Transverse colon (tissue), 4 donors: ENCODE results near the gene GSTP1. TPM values are rescaled to one million over a fixed set of nuclear protein-coding genes. Genes with fewer than 3 reads are reported as not detected.

ENCODE experiments used
- DNase-seq: peaks from one replicate; pipeline ENCODE4 v3.0.0-alpha.2; 2019
- H3K27ac ChIP-seq, 4 donors: fragments of 200-600 bp; sonication (generic); 2 replicates each; pipeline ENCODE4 v1.5.1; 2016 to 2018; ENCODE audit warnings: inconsistent platforms in 4 of 4
- H3K27me3 ChIP-seq: fragments of 200-600 bp; sonication (generic); 2 replicates; pipeline ENCODE4 v1.5.1; 2017; ENCODE audit warnings: inconsistent platforms
- H3K36me3 ChIP-seq, 4 donors: fragments of 200-600 bp; sonication (generic); 2 replicates each; pipeline ENCODE4 v1.5.1; 2017 to 2019; ENCODE audit warnings: inconsistent platforms in 4 of 4
- H3K4me1 ChIP-seq, 4 donors: fragments of 200-600 bp; sonication (generic); 2 replicates each; pipeline ENCODE4 v1.5.1; 2017 to 2020; ENCODE audit warnings: inconsistent platforms in 4 of 4
- H3K4me3 ChIP-seq, 4 donors: fragments of 200-600 bp; sonication (generic); 1 replicate in 1 of 4; 2 replicates in 3 of 4; pipeline versions ENCODE4 v1.5.1 to v1.6.1; 2017 to 2019; ENCODE audit warnings: inconsistent platforms in 4 of 4
- H3K9me3 ChIP-seq, 2 donors: fragments of 200-600 bp; sonication (generic); 2 replicates each; pipeline ENCODE4 v1.5.1; 2017 to 2019; ENCODE audit warnings: inconsistent platforms in 2 of 2
- EP300 ChIP-seq: sonication (generic); formaldehyde crosslinking; IDR thresholded peaks from one replicate; pipeline ENCODE4 v1.6.1; 2017; ENCODE audit warnings: antibody characterized with exemption, low read depth
- POLR2A ChIP-seq: fragments of 450-650 bp; IDR thresholded peaks from one replicate; pipeline ENCODE4 v1.6.1; 2016; ENCODE audit warnings: antibody characterized with exemption, mild to moderate bottlenecking, moderate library complexity
- POLR2AphosphoS5 ChIP-seq, 3 donors: sonication (generic); formaldehyde crosslinking; IDR thresholded peaks; one replicate each; pipeline ENCODE4 v1.6.1; 2016; ENCODE audit warnings: antibody characterized with exemption in 3 of 3
- WGBS, 2 donors: methylation state at CpG; one replicate each; pipeline ENCODE4 v1.1.5; 2018; ENCODE audit warnings: low coverage in 1 of 2; 5-methylcytosine and 5-hydroxymethylcytosine counted together
- in situ Hi-C, 4 donors: fragments of 200-750 bp; cut with MboI; loops; one replicate each; pipeline versions ENCODE4 v1.15.0 to v1.15.1; 2017; ENCODE audit warnings: low sequenced_read_pairs in 3 of 4, low pct_ligation_motif_present in 1 of 4, low pct_unique_long_range_greater_than_20kb in 1 of 4
- intact Hi-C: fragments of 100-400 bp; cut with DNase I; formaldehyde crosslinking; loops from one replicate; pipeline ENCODE4 v1.15.1; 2023; ENCODE audit warnings: low total_unique reads
- total RNA-seq, 4 donors: library from RNA; depleted of rRNA; stranded (reverse); fragments of >200 nt; gene quantifications; one replicate each; pipeline ENCODE4 v1.1.0, GENCODE V29; 2016
- TF ChIP-seq, protein P1 (sequence below), 5 experiments: fragments of 200-600 bp in 3 of 5; fragments of 450-650 bp in 2 of 5; sonication (generic) in 3 of 5; IDR thresholded peaks; 1 replicate in 2 of 5; 2 replicates in 3 of 5; pipeline ENCODE4 v1.5.1; 2016 to 2017; ENCODE audit warnings: antibody characterized with exemption in 5 of 5, inconsistent platforms in 3 of 5, mild to moderate bottlenecking in 2 of 5, moderate library complexity in 1 of 5

The GSTP1 gene
- total RNA-seq, 4 donors from 2014 or later = 166 to 578 (median 537) TPM

DNA sequence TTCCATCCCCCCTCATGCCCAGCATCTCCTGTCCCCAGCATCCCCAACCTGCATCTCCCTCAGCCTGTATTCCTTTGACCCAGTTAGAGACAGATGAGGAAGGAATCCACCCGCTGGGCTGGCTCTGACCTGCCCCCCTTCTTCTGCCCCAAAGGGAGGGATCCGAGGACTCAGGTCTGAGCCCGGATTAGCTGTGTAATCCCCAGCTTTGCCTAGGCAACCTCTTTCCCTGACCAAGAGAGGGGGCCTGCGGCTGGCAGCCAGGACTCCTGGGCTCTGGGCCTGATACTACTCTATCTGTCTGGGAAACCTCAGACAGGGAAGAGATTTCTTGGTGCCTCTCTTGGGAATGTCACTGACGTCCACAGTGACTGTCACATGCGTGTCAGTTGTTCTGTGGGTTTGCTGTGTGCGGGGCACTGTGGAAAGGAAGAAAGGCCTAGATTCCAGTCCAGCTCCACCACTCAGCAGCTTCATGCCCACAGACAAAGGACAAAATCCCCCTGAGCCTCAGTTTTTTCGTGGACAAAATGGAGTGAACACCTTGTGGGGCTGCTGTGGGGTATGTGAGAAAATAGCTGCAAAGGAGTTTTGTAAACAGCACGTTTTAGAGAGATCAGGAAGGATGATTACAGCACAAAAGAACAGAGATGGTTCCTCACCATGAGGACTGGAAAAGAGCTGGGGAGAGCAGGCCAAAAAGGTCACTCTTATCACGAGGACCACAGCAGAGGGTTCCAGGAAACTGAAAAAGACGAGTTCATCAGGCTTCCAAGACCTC lies 21.8 kb downstream of the GSTP1 start:
- intact Hi-C loops = no loop called here
- Histone ChIP-seq H3K9me3 (no peaks in the 10 kb centered on the region), H3K4me3 (no peak overlapping the region), H3K4me1 (peaks cover 7 to 20% (median 17%) of the 10 kb centered on the region in 4 donors), H3K36me3 (peaks cover 0 to under 1% (median 0%) of the 10 kb centered on the region in 4 donors), H3K27ac (peak overlapping the region in 1 of 4 donors; percentile 91), H3K27me3 (no peaks in the 10 kb centered on the region)
- TF ChIP-seq, protein P1, sequence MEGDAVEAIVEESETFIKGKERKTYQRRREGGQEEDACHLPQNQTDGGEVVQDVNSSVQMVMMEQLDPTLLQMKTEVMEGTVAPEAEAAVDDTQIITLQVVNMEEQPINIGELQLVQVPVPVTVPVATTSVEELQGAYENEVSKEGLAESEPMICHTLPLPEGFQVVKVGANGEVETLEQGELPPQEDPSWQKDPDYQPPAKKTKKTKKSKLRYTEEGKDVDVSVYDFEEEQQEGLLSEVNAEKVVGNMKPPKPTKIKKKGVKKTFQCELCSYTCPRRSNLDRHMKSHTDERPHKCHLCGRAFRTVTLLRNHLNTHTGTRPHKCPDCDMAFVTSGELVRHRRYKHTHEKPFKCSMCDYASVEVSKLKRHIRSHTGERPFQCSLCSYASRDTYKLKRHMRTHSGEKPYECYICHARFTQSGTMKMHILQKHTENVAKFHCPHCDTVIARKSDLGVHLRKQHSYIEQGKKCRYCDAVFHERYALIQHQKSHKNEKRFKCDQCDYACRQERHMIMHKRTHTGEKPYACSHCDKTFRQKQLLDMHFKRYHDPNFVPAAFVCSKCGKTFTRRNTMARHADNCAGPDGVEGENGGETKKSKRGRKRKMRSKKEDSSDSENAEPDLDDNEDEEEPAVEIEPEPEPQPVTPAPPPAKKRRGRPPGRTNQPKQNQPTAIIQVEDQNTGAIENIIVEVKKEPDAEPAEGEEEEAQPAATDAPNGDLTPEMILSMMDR (IDR thresholded peaks at IDR 0.05) = no peak
- TF ChIP-seq POLR2AphosphoS5 (IDR thresholded peaks at IDR 0.05) (no peak), EP300 (no peak), POLR2A (no peak)
- in situ Hi-C loops = no loop called here
- WGBS, 2 donors = 72 to 78% methylated on average over 8 to 11 of the region's 11 CpGs
- no peak for DNase-seq

DNA sequence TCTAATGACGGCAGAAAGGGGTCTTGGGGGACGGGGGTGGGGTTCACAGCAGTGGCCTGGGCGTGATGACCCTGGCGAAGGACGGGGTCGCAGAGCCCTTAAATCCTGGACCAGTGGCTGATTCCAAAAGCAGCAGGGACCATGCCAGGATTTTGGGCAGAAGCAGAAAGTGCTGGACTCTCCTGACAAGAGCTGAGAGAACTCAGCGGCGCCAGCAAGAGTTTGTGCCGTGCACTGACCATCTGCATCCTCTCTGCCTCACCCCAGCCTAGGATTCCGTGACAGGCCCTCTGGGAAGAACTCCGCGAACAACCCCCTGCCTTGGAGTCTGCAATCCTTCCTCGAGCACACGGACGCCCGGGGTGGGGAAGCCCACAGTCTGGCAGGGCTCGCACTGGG lies 22.5 kb downstream of the GSTP1 start:
- 36 to 68% methylated on average over 5 to 17 of the region's 17 CpGs for WGBS, 2 donors

DNA sequence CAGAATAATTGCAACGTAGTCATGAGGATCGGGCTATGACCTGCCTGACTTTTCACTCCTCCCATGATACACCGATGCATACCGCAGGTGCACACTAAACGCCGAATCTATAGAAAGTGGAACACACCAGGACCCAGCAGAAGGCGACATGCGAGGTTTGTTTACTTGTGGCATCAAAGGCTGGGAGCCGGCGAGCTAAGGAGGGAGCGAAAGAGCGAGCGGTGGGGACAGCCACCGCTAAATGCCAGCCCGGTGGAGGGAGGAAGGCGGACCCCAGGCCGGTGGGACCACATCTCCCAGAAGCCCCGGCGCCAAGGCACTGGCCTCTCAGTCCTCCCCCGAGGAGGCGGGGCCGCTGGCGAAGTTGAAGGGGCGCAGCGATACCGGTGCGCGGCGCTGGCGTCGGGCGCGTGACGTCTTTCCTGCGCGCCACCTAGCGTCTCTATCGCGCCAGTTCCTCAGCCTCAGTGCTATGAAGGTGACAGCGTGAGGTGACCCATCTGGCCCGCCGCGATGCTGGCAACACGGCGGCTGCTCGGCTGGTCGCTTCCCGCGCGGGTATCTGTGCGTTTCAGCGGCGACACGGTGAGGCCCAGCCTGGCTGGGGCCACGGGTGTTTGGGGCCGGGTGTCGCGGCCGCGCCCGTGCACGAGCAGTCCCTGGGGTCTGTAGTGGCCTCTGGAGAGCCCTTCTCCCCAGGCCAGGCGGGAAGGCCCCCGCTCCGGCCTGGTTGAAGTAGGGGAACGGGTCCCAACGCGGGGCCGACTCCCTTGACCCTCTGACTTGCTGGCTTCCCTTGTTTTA lies 23.1 kb downstream of the GSTP1 start, which contains the start of gene NDUFV1:
TSS of gene NDUFV1 (plus strand) at position 445 of the 804 bp plus-strand sequence. CDS start at position 514, 69 bp downstream.
- DNase-seq = peak; percentile 98
- H3K4me3 ChIP-seq = peak within 1 kb of the TSS; percentile 81 to 99 (median 94)
- H3K4me1 ChIP-seq = peaks cover 7 to 20% (median 17%) of the 10 kb centered on the region in 4 donors
- 0% methylated on average over 6 to 67 of the region's 69 CpGs for WGBS, 2 donors
- no peaks in the 10 kb centered on the region for H3K9me3 ChIP-seq
- H3K27ac ChIP-seq = peak within 1 kb of the TSS; percentile 85 to 93 (median 90)
- H3K36me3 ChIP-seq = peaks cover 0 to 3% (median 0%) of the 10 kb centered on the region in 4 donors
- H3K27me3 ChIP-seq = no peaks in the 10 kb centered on the region
- intact Hi-C loops (no loop called here), in situ Hi-C loops (no loop called here)
- TF ChIP-seq, protein P1 (IDR thresholded peaks at IDR 0.05) = peak; percentile 56 to 93 (median 81)
- TF ChIP-seq EP300 = no peak
- TF ChIP-seq POLR2A = peak; percentile 90
- TF ChIP-seq POLR2AphosphoS5 (IDR thresholded peaks at IDR 0.05) = peak; percentile 92 to 96 (median 95)

More for the DNA sequence above, 22.5 kb downstream of the GSTP1 start:
- no peaks in the 10 kb centered on the region for H3K9me3 ChIP-seq
- H3K4me3 ChIP-seq = peak overlapping the region in 3 of 4 donors; percentile 81 to 99 (median 97)
- in situ Hi-C loops = no loop called here
- no peak for DNase-seq
- intact Hi-C loops = no loop called here
- TF ChIP-seq POLR2A = no peak
- TF ChIP-seq POLR2AphosphoS5 (IDR thresholded peaks at IDR 0.05) = no peak
- TF ChIP-seq, protein P1 (IDR thresholded peaks at IDR 0.05) = no peak
- TF ChIP-seq EP300 = no peak
- H3K36me3 ChIP-seq = peaks cover 0 to 3% (median 0%) of the 10 kb centered on the region in 4 donors
- peak overlapping the region; percentile 85 to 93 (median 90) for H3K27ac ChIP-seq
- peaks cover 7 to 20% (median 17%) of the 10 kb centered on the region in 4 donors for H3K4me1 ChIP-seq
- H3K27me3 ChIP-seq = no peaks in the 10 kb centered on the region

DNA sequence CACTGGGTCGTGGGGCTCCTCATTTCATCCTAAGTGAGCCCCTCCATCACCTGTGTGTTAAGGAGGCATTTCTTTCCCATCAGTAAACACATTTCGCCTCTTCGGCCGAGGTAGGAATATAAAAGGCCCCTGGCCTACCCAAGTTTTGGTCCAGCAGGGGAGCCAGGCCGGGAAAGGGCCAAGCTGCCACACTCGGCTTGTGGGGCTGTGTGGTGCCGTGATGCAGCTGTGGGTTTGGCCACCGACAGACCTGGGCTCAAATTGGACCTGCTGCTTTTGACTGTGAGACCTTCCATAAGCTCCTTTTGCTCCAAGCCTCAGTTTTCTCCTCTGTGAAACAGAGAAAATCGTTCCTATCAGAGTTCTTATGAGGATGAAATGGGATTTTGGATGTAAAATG lies 23.9 kb downstream of the GSTP1 start:
- intact Hi-C loops (no loop called here), in situ Hi-C loops (no loop called here)
- H3K4me1 ChIP-seq = peaks cover 7 to 20% (median 17%) of the 10 kb centered on the region in 4 donors
- H3K27me3 ChIP-seq = no peaks in the 10 kb centered on the region
- no peak for DNase-seq
- no peak for TF ChIP-seq POLR2AphosphoS5 (IDR thresholded peaks at IDR 0.05)
- TF ChIP-seq POLR2A = no peak
- TF ChIP-seq, protein P1 (IDR thresholded peaks at IDR 0.05) = no peak
- TF ChIP-seq EP300 = no peak
- WGBS, 2 donors = 40% methylated on average over 9 of the region's 9 CpGs; no CpG with 5 or more reads in 1 of the 2 donors
- peak overlapping the region; percentile 85 to 93 (median 90) for H3K27ac ChIP-seq
- peaks cover 0 to 3% (median 0%) of the 10 kb centered on the region in 4 donors for H3K36me3 ChIP-seq
- no peaks in the 10 kb centered on the region for H3K9me3 ChIP-seq
- peak overlapping the region; percentile 81 to 99 (median 94) for H3K4me3 ChIP-seq
